ENCODE data around the gene FCHO1.

GRCh38 chr19:17826508-17827056 lies 75.3 kb downstream of the FCHO1 start:
- no peak for TF ChIP-seq CTCF (conservative IDR thresholded peaks at IDR 0.05; ENCODE audit: low read depth in 2 of 2)
- TF ChIP-seq EZH2phosphoT487 (IDR thresholded peaks at IDR 0.05; ENCODE audit: unreplicated experiment) = no peak
- TF ChIP-seq CREB1 (CRISPR knock-in tag; IDR thresholded peaks at IDR 0.05; ENCODE audit: low read depth) = no peak
- no peak for TF ChIP-seq EZH2 (IDR thresholded peaks at IDR 0.05; ENCODE audit: low read depth, unreplicated experiment)
- no peak for TF ChIP-seq POLR2AphosphoS5 (IDR thresholded peaks at IDR 0.05; ENCODE audit: low read depth)
- no peak for TF ChIP-seq ETS1 (IDR thresholded peaks at IDR 0.05)
- no peak for TF ChIP-seq ZNF331 (CRISPR knock-in tag; IDR thresholded peaks at IDR 0.05; ENCODE audit: low read depth)
- TF ChIP-seq REST (IDR thresholded peaks at IDR 0.05; ENCODE audit: unreplicated experiment) = no peak
- no peak for TF ChIP-seq NANOG (IDR thresholded peaks at IDR 0.05; ENCODE audit: borderline replicate concordance)
- TF ChIP-seq STAT1 (IDR thresholded peaks at IDR 0.05; ENCODE audit: unreplicated experiment) = no peak
- TF ChIP-seq JUNB (IDR thresholded peaks at IDR 0.05; ENCODE audit: unreplicated experiment) = no peak
- TF ChIP-seq ZNF114 (CRISPR knock-in tag; IDR thresholded peaks at IDR 0.05) = no peak

All from GM23338 (cell line).